Spleen (tissue), 7 donors: ENCODE results near the gene SEMA6D.

Experiments used
- POLR2A ChIP-seq, 3 donors: fragments of 450-650 bp; IDR thresholded peaks; one replicate each; pipeline ENCODE4 v1.5.1; 2017; ENCODE audit warnings: antibody characterized with exemption in 3 of 3, mild to moderate bottlenecking in 1 of 3
- POLR2AphosphoS5 ChIP-seq, 3 donors: sonication (generic); formaldehyde crosslinking; IDR thresholded peaks; one replicate each; pipeline ENCODE4 v1.5.1; 2017; ENCODE audit warnings: antibody characterized with exemption in 3 of 3
- TF ChIP-seq, protein P1 (sequence below), 11 experiments: fragments of 200-600 bp in 7 of 11; fragments of 450-650 bp in 4 of 11; sonication (generic) in 4 of 11; IDR thresholded peaks in 8 of 11; conservative IDR thresholded peaks in 3 of 11; 1 replicate in 7 of 11; 2 replicates in 4 of 11; pipeline versions ENCODE4 v1.4.0 to v1.8.0; 2016 to 2021; ENCODE audit warnings: antibody characterized with exemption in 11 of 11, inconsistent platforms in 4 of 11, mild to moderate bottlenecking in 1 of 11
- donor health status: DM: no; HTN: no; CAD: no; lungs with moderate emphysema.
- donor health status: DM: no; HTN: no; CAD: no.
- donor health status: DM: no; HTN: no; CAD: no.

GRCh38 chr15:47691882-47692281 is 25.4 kb upstream of the SEMA6D start:
- TF ChIP-seq, protein P1, sequence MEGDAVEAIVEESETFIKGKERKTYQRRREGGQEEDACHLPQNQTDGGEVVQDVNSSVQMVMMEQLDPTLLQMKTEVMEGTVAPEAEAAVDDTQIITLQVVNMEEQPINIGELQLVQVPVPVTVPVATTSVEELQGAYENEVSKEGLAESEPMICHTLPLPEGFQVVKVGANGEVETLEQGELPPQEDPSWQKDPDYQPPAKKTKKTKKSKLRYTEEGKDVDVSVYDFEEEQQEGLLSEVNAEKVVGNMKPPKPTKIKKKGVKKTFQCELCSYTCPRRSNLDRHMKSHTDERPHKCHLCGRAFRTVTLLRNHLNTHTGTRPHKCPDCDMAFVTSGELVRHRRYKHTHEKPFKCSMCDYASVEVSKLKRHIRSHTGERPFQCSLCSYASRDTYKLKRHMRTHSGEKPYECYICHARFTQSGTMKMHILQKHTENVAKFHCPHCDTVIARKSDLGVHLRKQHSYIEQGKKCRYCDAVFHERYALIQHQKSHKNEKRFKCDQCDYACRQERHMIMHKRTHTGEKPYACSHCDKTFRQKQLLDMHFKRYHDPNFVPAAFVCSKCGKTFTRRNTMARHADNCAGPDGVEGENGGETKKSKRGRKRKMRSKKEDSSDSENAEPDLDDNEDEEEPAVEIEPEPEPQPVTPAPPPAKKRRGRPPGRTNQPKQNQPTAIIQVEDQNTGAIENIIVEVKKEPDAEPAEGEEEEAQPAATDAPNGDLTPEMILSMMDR (IDR thresholded peaks at IDR 0.05 in 8 of 11, conservative IDR thresholded peaks at IDR 0.05 in 3 of 11): no peak
- TF ChIP-seq POLR2A (IDR thresholded peaks at IDR 0.05) (no peak), POLR2AphosphoS5 (IDR thresholded peaks at IDR 0.05) (no peak)
